Purkinje cell (primary cell): Measurements from ENCODE around the gene MYLK. TPM values are rescaled to one million over a fixed set of nuclear protein-coding genes. Genes with fewer than 3 reads are reported as not detected.

Experiments
- polyA plus RNA-seq: library from polyadenylated mRNA; unstranded; fragments of >200 nt; fragmentation: Nextera tagmentation; gene quantifications from 2 replicates; pipeline ENCODE4 v1.2.1, GENCODE V29; 2014

Gene MYLK
- 5.7 and 7.8 TPM in 2 replicates for polyA plus RNA-seq

GRCh38 chr3:123884203-123884831, at the start of gene MYLK:
Gene MYLK, minus strand, starts transcription at chr3:123884332. Its CDS starts 90,491 bp downstream, at chr3:123793841.

GRCh38 chr3:123584988-123585937, 298.9 kb downstream of the MYLK start, which contains the start of gene HACD2:
Gene HACD2, minus strand, starts transcription at chr3:123585053. Its CDS starts 26 bp downstream, at chr3:123585027.

Other genes with a start within 250 kb of the MYLK start
- gene CCDC14, start 76.9 kb upstream of the MYLK start, polyA plus RNA-seq = 24.3 and 27.8 TPM in 2 replicates
- 2.9 TPM in 1 of 2 replicates, not detected in the other for gene ROPN1, start 107.8 kb upstream of the MYLK start, polyA plus RNA-seq
- 160 and 179 TPM in 2 replicates for gene KALRN, start 149.0 kb upstream of the MYLK start, polyA plus RNA-seq